Gastroesophageal sphincter (tissue), 3 donors: ENCODE data around the gene TRIM50.
"Not testable (repeated sequence)": the region's sequence is repeated elsewhere in the genome, so short reads cannot be mapped to it uniquely, and the experiment has no call there.

Experiments used
- EP300 ChIP-seq: sonication (generic); formaldehyde crosslinking; IDR thresholded peaks from one replicate; pipeline ENCODE4 v1.6.1; 2017; ENCODE audit warnings: antibody characterized with exemption, mild to moderate bottlenecking
- POLR2A ChIP-seq, 2 donors: fragments of 450-650 bp; IDR thresholded peaks; one replicate each; pipeline ENCODE4 v1.6.1; 2017; ENCODE audit warnings: antibody characterized with exemption in 2 of 2, mild to moderate bottlenecking in 2 of 2, moderate library complexity in 1 of 2
- POLR2AphosphoS5 ChIP-seq: sonication (generic); formaldehyde crosslinking; IDR thresholded peaks from one replicate; pipeline ENCODE4 v1.6.1; 2017; ENCODE audit warnings: antibody characterized with exemption
- TF ChIP-seq, protein P1 (sequence below), 4 experiments: fragments of 200-600 bp in 2 of 4; fragments of 450-650 bp in 2 of 4; sonication (generic) in 1 of 4; IDR thresholded peaks; one replicate each; pipeline ENCODE4 v1.5.1; 2017 to 2019; ENCODE audit warnings: antibody characterized with exemption in 4 of 4, mild to moderate bottlenecking in 2 of 4, moderate library complexity in 2 of 4

- TF ChIP-seq, protein P1, sequence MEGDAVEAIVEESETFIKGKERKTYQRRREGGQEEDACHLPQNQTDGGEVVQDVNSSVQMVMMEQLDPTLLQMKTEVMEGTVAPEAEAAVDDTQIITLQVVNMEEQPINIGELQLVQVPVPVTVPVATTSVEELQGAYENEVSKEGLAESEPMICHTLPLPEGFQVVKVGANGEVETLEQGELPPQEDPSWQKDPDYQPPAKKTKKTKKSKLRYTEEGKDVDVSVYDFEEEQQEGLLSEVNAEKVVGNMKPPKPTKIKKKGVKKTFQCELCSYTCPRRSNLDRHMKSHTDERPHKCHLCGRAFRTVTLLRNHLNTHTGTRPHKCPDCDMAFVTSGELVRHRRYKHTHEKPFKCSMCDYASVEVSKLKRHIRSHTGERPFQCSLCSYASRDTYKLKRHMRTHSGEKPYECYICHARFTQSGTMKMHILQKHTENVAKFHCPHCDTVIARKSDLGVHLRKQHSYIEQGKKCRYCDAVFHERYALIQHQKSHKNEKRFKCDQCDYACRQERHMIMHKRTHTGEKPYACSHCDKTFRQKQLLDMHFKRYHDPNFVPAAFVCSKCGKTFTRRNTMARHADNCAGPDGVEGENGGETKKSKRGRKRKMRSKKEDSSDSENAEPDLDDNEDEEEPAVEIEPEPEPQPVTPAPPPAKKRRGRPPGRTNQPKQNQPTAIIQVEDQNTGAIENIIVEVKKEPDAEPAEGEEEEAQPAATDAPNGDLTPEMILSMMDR (IDR thresholded peaks at IDR 0.05), result not testable (repeated sequence)
- TF ChIP-seq POLR2A (IDR thresholded peaks at IDR 0.05); POLR2AphosphoS5; EP300: not testable (repeated sequence)
Measured at GRCh38 chr7:73267813-73268212, 60.1 kb downstream of the TRIM50 start.
